ENCODE results near the gene GRAP2. TPM values are rescaled to one million over a fixed set of nuclear protein-coding genes. Genes with fewer than 3 reads are reported as not detected.

The GRAP2 gene
- total and polyA plus RNA-seq, 7 experiments from 2014 or later, result 55.2 to 156 (median 128) TPM

DNA sequence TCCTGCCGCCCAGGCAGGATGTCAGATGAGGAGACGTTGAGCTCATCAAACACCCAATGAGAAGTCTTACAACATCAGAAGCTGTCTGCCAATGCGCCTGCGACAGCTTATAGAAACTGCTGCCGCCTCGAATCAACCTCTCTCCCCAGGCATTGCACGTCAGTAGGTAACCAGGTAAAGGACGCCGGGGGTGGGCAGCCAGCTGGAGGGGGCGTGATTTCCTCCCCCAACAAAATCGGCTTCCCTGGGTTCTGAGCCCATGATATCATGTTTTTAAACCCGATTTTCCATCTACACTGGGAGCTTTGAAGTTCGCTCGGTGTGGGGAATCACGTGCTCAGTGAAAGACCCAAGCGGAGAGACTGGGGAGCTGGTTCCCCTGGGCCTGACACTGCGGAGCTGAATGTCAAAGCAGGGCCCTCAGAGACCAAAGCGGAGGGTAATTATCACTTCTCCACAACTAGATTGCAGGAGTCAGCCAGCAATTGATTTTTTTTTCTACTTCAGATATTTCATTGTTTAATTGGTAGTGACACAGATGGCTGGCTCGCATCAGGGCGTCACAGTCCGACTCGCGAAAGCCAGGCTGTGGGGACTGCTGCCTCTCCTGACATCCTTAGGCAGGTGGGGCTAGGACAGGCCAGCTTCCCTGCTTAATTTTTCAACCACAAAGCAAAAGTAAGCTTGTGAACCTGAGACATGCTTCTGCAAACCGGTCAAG, 109.2 kb downstream of the GRAP2 start:
- Histone ChIP-seq H3K9me3 (ENCODE audit: control insufficient read depth in 2 of 3, low read length in 3 of 3) (no peaks in the 10 kb centered on the region), H3K4me1 (ENCODE audit: control insufficient read depth in 2 of 2, insufficient read depth in 2 of 2, low read length in 2 of 2) (peaks cover 0 to 10% of the 10 kb centered on the region in 2 donors), H3K27me3 (ENCODE audit: control insufficient read depth in 2 of 2, insufficient read depth in 2 of 2, low read length in 2 of 2) (peaks cover 0 to 3% of the 10 kb centered on the region in 2 donors), H3K4me3 (ENCODE audit: low read length) (peak overlapping the region; percentile 39), H3K27ac (ENCODE audit: low read depth, low read length) (peak overlapping the region; percentile 61), H3K36me3 (ENCODE audit: control insufficient read depth in 2 of 3, insufficient read depth in 3 of 3, low read length in 3 of 3) (no peaks in the 10 kb centered on the region)
- POLR2A ChIA-PET, result interaction anchor here (0.6 to 2.2 kb wide), 8 partner anchors 16 to 490 kb away, joined by 3 to 8 read pairs (median 3); no protein-coding TSS in a partner anchor
- DNase-seq (peak in 7 of 9 donors; percentile 70 to 84 (median 73)), ATAC-seq (peak; percentile 87)
- peaks cover 10 to 26% (median 17%) of the 10 kb centered on the region in 7 donors for H3K4me1 Mint-ChIP-seq
- peaks cover 0 to 4% (median 0%) of the 10 kb centered on the region in 5 donors for H3K36me3 Mint-ChIP-seq
- peak overlapping the region; percentile 42 to 89 (median 84) for H3K4me3 Mint-ChIP-seq
- intact Hi-C loops (cut with micrococcal nuclease), result no loop called here
- H3K9me3 Mint-ChIP-seq, result no peaks in the 10 kb centered on the region
- peak overlapping the region; percentile 42 to 96 (median 89) for H3K27ac Mint-ChIP-seq
- CTCF ChIA-PET, result interaction anchor here (0.7 to 2.5 kb wide), 7 partner anchors 14 to 514 kb away, joined by 3 to 14 read pairs (median 4); no protein-coding TSS in a partner anchor
- H3K27me3 Mint-ChIP-seq, result peaks cover 0 to 39% (median 5%) of the 10 kb centered on the region in 5 donors

DNA sequence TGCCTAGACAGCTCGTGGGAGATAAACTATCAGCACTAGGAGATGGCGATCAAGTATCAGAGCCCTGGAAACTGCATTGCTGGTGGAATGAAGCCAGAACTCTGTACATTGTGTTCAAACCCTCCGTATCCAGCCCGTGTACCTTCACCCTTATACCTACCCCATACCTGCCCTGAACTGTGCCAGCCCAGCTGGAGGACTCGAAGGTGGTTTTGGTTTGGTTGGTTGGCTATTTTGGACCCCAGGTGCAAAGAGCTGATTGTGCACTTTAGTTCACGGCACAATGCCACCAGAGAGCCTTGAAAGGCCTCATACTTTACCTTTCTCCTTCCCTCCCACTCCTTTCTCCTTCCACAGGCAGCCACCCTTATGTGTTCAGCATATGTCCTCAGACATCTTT, 109.9 kb downstream of the GRAP2 start:
- Histone ChIP-seq H3K27me3 (ENCODE audit: control insufficient read depth in 2 of 2, insufficient read depth in 2 of 2, low read length in 2 of 2) (peaks cover 0 to 3% of the 10 kb centered on the region in 2 donors), H3K36me3 (ENCODE audit: control insufficient read depth in 2 of 3, insufficient read depth in 3 of 3, low read length in 3 of 3) (no peaks in the 10 kb centered on the region), H3K27ac (ENCODE audit: low read depth, low read length) (no peak overlapping the region), H3K4me1 (ENCODE audit: control insufficient read depth in 2 of 2, insufficient read depth in 2 of 2, low read length in 2 of 2) (peaks cover 0 to 10% of the 10 kb centered on the region in 2 donors), H3K4me3 (ENCODE audit: low read length) (no peak overlapping the region), H3K9me3 (ENCODE audit: control insufficient read depth in 2 of 3, low read length in 3 of 3) (no peaks in the 10 kb centered on the region)
- ChIA-PET POLR2A (interaction anchor here (0.5 to 2.2 kb wide), 5 partner anchors 17 to 535 kb away, joined by 3 to 8 read pairs (median 5); no protein-coding TSS in a partner anchor), CTCF (interaction anchor here (1.0 to 2.5 kb wide), 3 partner anchors 14 to 514 kb away, joined by 3 to 14 read pairs (median 6); no protein-coding TSS in a partner anchor)
- Mint-ChIP-seq H3K36me3 (peaks cover 0 to 4% (median 0%) of the 10 kb centered on the region in 5 donors), H3K4me3 (peak overlapping the region in 6 of 10 donors; percentile 29 to 89 (median 84)), H3K9me3 (no peaks in the 10 kb centered on the region), H3K4me1 (peaks cover 12 to 26% (median 17%) of the 10 kb centered on the region in 7 donors), H3K27ac (peak overlapping the region in 3 of 9 donors; percentile 32 to 93 (median 56)), H3K27me3 (peaks cover 0 to 39% (median 5%) of the 10 kb centered on the region in 5 donors)
- intact Hi-C loops (cut with micrococcal nuclease), result no loop called here
- DNase-seq (no peak), ATAC-seq (no peak)

DNA sequence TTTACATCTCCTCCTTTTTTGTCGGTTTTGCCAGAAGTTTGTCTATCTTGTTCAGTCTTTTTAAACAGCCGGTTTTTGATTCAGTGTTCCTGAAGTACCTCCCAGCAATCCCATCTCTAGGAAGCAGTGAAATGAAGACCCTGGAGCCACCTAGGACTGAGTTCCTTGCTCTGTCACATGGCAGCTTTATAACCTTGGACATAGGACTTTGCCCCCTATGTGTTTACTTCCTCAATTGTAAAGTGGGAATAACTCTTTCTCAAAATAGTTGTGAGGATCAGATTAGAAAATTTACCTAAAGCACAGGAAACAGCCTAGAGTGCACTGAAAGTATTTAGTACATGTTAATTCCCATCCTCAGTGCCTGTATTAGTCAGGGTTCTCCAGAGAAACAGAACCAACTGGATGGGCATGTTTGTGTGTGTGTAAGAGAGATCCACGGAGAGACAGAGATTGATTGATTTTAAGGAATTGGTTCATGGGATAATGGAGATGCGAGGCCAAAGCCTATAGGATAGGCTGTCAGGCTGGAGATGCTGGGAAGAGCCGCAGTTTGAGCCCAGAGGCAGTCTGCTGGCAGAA, 113.9 kb downstream of the GRAP2 start:
- H3K4me1 Mint-ChIP-seq, result peaks cover 2 to 21% (median 8%) of the 10 kb centered on the region in 7 donors

DNA sequence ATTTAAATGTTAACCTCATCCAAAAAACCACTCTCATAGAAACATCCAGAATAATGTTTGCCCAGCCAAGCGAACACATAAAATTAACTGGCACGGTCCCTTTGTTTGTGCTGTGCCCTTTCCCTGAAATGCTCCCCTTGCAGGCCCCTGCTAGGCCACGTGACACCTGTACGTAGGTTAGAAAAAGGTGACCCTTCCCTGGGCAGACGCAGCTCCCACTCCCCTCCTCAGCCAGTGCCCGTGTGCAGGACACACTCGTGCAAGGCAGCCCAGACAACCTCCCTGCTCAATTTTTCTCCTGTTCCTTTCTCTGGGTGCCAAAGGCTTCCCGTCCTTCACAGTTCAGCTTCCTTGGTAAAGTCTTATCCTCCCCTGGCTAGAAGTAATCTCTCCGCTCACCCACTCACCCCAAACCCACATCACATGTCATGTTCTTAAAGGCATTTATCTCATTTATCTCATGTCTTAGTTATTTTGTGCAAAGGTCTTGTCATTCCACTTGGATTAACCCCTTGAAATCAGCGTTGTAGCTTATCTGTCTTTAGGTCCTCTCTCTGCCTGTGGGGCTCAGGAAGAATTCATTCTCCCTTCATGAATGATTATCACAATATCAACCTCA, 114.6 kb downstream of the GRAP2 start:
- no peaks in the 10 kb centered on the region for H3K36me3 ChIP-seq (ENCODE audit: control insufficient read depth in 2 of 3, insufficient read depth in 3 of 3, low read length in 3 of 3)
- no peak overlapping the region for H3K27ac ChIP-seq (ENCODE audit: low read depth, low read length)
- H3K4me1 ChIP-seq (ENCODE audit: control insufficient read depth in 2 of 2, insufficient read depth in 2 of 2, low read length in 2 of 2), result peaks cover 0 to 1% of the 10 kb centered on the region in 2 donors
- H3K27me3 ChIP-seq (ENCODE audit: control insufficient read depth in 2 of 2, insufficient read depth in 2 of 2, low read length in 2 of 2), result no peaks in the 10 kb centered on the region
- Mint-ChIP-seq H3K27ac (no peak overlapping the region), H3K4me3 (no peak overlapping the region), H3K36me3 (peaks cover 0 to 4% (median 0%) of the 10 kb centered on the region in 5 donors), H3K9me3 (no peaks in the 10 kb centered on the region), H3K27me3 (peaks cover 0 to 15% (median 0%) of the 10 kb centered on the region in 5 donors), H3K4me1 (peaks cover 0 to 14% (median 2%) of the 10 kb centered on the region in 7 donors)
- no peaks in the 10 kb centered on the region for H3K9me3 ChIP-seq (ENCODE audit: control insufficient read depth in 2 of 3, low read length in 3 of 3)
- intact Hi-C loops (cut with micrococcal nuclease), result no loop called here
- DNase-seq (no peak), ATAC-seq (no peak)
- ChIA-PET POLR2A (interaction anchor here (0.6 kb wide), 1 partner anchor 250 kb away, joined by 3 read pairs; no protein-coding TSS in a partner anchor), CTCF (interaction anchor here (1.7 kb wide), 1 partner anchor 9 kb away, joined by 8 read pairs; no protein-coding TSS in a partner anchor)
- H3K4me3 ChIP-seq (ENCODE audit: low read length), result no peak overlapping the region

More for the DNA sequence above, 113.9 kb downstream of the GRAP2 start:
- Histone ChIP-seq H3K4me1 (ENCODE audit: control insufficient read depth in 2 of 2, insufficient read depth in 2 of 2, low read length in 2 of 2) (peaks cover 0 to 6% of the 10 kb centered on the region in 2 donors), H3K9me3 (ENCODE audit: control insufficient read depth in 2 of 3, low read length in 3 of 3) (no peaks in the 10 kb centered on the region), H3K27me3 (ENCODE audit: control insufficient read depth in 2 of 2, insufficient read depth in 2 of 2, low read length in 2 of 2) (peaks cover 0 to 3% of the 10 kb centered on the region in 2 donors), H3K4me3 (ENCODE audit: low read length) (no peak overlapping the region), H3K36me3 (ENCODE audit: control insufficient read depth in 2 of 3, insufficient read depth in 3 of 3, low read length in 3 of 3) (no peaks in the 10 kb centered on the region), H3K27ac (ENCODE audit: low read depth, low read length) (no peak overlapping the region)
- Mint-ChIP-seq H3K4me3 (no peak overlapping the region), H3K27ac (no peak overlapping the region), H3K36me3 (peaks cover 0 to 4% (median 0%) of the 10 kb centered on the region in 5 donors), H3K9me3 (no peaks in the 10 kb centered on the region), H3K27me3 (peaks cover 0 to 15% (median 0%) of the 10 kb centered on the region in 5 donors)
- DNase-seq (no peak), ATAC-seq (no peak)
- ChIA-PET POLR2A (no interaction called here), CTCF (interaction anchor here (0.6 to 1.7 kb wide), 2 partner anchors 10 to 308 kb away, joined by 3 to 9 read pairs; no protein-coding TSS in a partner anchor)
- intact Hi-C loops (cut with micrococcal nuclease), result no loop called here

DNA sequence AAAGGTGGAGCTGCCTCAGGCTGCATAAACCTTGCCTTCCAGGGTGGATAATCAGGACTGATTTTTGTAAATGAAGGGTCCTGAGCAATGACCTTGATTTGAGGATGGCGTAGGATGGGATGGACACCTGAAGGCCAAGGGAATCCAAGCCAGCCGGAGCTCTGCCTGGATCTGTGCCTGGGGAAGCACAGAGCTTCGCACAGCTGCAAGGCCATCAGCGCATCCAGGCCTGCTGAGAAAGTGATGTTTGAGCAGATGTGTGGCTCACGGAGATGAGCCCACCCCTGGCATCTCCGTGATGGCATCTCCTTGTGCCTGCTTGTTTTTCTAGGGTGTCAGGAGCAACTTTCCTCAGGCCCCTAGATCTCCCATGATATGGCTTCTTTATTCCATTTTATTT, 117.2 kb downstream of the GRAP2 start:
- Mint-ChIP-seq H3K36me3 (peaks cover 0 to 3% (median 0%) of the 10 kb centered on the region in 5 donors), H3K27me3 (peaks cover 0 to 8% (median 0%) of the 10 kb centered on the region in 5 donors), H3K27ac (no peak overlapping the region), H3K4me3 (no peak overlapping the region), H3K4me1 (peaks cover 0 to 7% (median 2%) of the 10 kb centered on the region in 7 donors), H3K9me3 (no peaks in the 10 kb centered on the region)
- H3K4me1 ChIP-seq (ENCODE audit: control insufficient read depth in 2 of 2, insufficient read depth in 2 of 2, low read length in 2 of 2), result no peaks in the 10 kb centered on the region
- ATAC-seq (no peak), DNase-seq (no peak)
- H3K27me3 ChIP-seq (ENCODE audit: control insufficient read depth in 2 of 2, insufficient read depth in 2 of 2, low read length in 2 of 2), result no peaks in the 10 kb centered on the region
- CTCF ChIA-PET, result no interaction called here
- H3K36me3 ChIP-seq (ENCODE audit: control insufficient read depth in 2 of 3, insufficient read depth in 3 of 3, low read length in 3 of 3), result no peaks in the 10 kb centered on the region
- POLR2A ChIA-PET, result no interaction called here
- intact Hi-C loops (cut with micrococcal nuclease), result no loop called here
- H3K27ac ChIP-seq (ENCODE audit: low read depth, low read length), result no peak overlapping the region
- no peaks in the 10 kb centered on the region for H3K9me3 ChIP-seq (ENCODE audit: control insufficient read depth in 2 of 3, low read length in 3 of 3)
- no peak overlapping the region for H3K4me3 ChIP-seq (ENCODE audit: low read length)

DNA sequence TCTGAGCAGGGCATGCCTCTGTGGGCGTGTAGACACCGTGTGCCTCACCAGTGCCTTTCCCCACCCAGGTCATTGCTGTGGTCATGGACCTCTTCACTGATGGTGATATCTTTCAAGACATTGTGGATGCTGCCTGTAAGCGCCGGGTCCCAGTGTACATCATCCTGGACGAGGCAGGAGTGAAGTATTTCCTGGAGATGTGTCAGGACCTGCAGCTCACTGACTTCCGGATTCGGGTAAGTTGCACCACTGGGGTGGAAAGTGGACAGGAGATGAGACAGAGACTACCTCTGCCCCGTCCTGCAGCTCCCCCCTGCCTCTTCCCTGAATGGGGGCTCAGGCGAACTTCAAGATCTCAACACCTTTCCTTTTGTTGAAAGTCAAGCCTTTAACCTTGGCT, 118.2 kb downstream of the GRAP2 start:
- intact Hi-C loops (cut with micrococcal nuclease), result no loop called here
- no peaks in the 10 kb centered on the region for H3K36me3 Mint-ChIP-seq
- ChIA-PET CTCF (no interaction called here), POLR2A (no interaction called here)
- peaks cover 0 to 4% (median 0%) of the 10 kb centered on the region in 5 donors for H3K27me3 Mint-ChIP-seq
- DNase-seq, result no peak
- H3K9me3 ChIP-seq (ENCODE audit: control insufficient read depth in 2 of 3, low read length in 3 of 3), result no peaks in the 10 kb centered on the region
- no peak overlapping the region for H3K4me3 Mint-ChIP-seq
- no peak for ATAC-seq
- no peak overlapping the region for H3K27ac Mint-ChIP-seq
- H3K4me1 Mint-ChIP-seq, result peaks cover 0 to 5% (median 3%) of the 10 kb centered on the region in 7 donors
- no peaks in the 10 kb centered on the region for H3K4me1 ChIP-seq (ENCODE audit: control insufficient read depth in 2 of 2, insufficient read depth in 2 of 2, low read length in 2 of 2)
- no peak overlapping the region for H3K27ac ChIP-seq (ENCODE audit: low read depth, low read length)
- no peaks in the 10 kb centered on the region for H3K36me3 ChIP-seq (ENCODE audit: control insufficient read depth in 2 of 3, insufficient read depth in 3 of 3, low read length in 3 of 3)
- H3K27me3 ChIP-seq (ENCODE audit: control insufficient read depth in 2 of 2, insufficient read depth in 2 of 2, low read length in 2 of 2), result no peaks in the 10 kb centered on the region
- no peaks in the 10 kb centered on the region for H3K9me3 Mint-ChIP-seq
- H3K4me3 ChIP-seq (ENCODE audit: low read length), result no peak overlapping the region

All from naive thymus-derived CD4-positive, alpha-beta T cell (primary cell).